IPS-11a (cell line): Measurements from ENCODE around the gene PEX5L.

Experiments
- H3K4me3 ChIP-seq: one replicate; pipeline ENCODE4 v1.5.1; 2013; ENCODE audit warnings: low read depth, low read length, control low read depth

PEX5L gene

GRCh38 chr3:179852142-179852905 lies 184.4 kb downstream of the PEX5L start:
- H3K4me3 ChIP-seq, result no peak overlapping the region

GRCh38 chr3:179848711-179849110 lies 188.0 kb downstream of the PEX5L start:
- no peak overlapping the region for H3K4me3 ChIP-seq

GRCh38 chr3:179842061-179842460 lies 194.7 kb downstream of the PEX5L start:
- no peak overlapping the region for H3K4me3 ChIP-seq

- no peak overlapping the region for H3K4me3 ChIP-seq
Measured at GRCh38 chr3:179840985-179841384, 195.8 kb downstream of the PEX5L start.

GRCh38 chr3:179837374-179837773 lies 199.4 kb downstream of the PEX5L start:
- H3K4me3 ChIP-seq, result no peak overlapping the region

- H3K4me3 ChIP-seq, result no peak overlapping the region
Measured at GRCh38 chr3:179833294-179833693, 203.4 kb downstream of the PEX5L start.

GRCh38 chr3:179832333-179832854 lies 204.3 kb downstream of the PEX5L start:
- H3K4me3 ChIP-seq, result no peak overlapping the region

GRCh38 chr3:179829401-179829800 lies 207.3 kb downstream of the PEX5L start:
- H3K4me3 ChIP-seq, result no peak overlapping the region

GRCh38 chr3:179828738-179829137 lies 208.0 kb downstream of the PEX5L start:
- H3K4me3 ChIP-seq, result no peak overlapping the region

GRCh38 chr3:179826247-179826637 lies 210.5 kb downstream of the PEX5L start:
- no peak overlapping the region for H3K4me3 ChIP-seq

- no peak overlapping the region for H3K4me3 ChIP-seq
Measured at GRCh38 chr3:179825527-179826246, 211.1 kb downstream of the PEX5L start.

- no peak overlapping the region for H3K4me3 ChIP-seq
Measured at GRCh38 chr3:179822296-179822695, 214.4 kb downstream of the PEX5L start.

GRCh38 chr3:179819379-179819778 lies 217.4 kb downstream of the PEX5L start:
- H3K4me3 ChIP-seq, result no peak overlapping the region

GRCh38 chr3:179812096-179812382 lies 224.7 kb downstream of the PEX5L start:
- H3K4me3 ChIP-seq, result no peak overlapping the region

- no peak overlapping the region for H3K4me3 ChIP-seq
Measured at GRCh38 chr3:179811321-179812095, 225.2 kb downstream of the PEX5L start.

GRCh38 chr3:179809639-179810038 lies 227.1 kb downstream of the PEX5L start:
- no peak overlapping the region for H3K4me3 ChIP-seq

GRCh38 chr3:179807588-179807987 lies 229.1 kb downstream of the PEX5L start:
- no peak overlapping the region for H3K4me3 ChIP-seq

- no peak overlapping the region for H3K4me3 ChIP-seq
Measured at GRCh38 chr3:179806177-179806576, 230.6 kb downstream of the PEX5L start.

- no peak overlapping the region for H3K4me3 ChIP-seq
Measured at GRCh38 chr3:179801856-179802255, 234.9 kb downstream of the PEX5L start.

GRCh38 chr3:179801263-179801662 lies 235.5 kb downstream of the PEX5L start:
- no peak overlapping the region for H3K4me3 ChIP-seq

- no peak overlapping the region for H3K4me3 ChIP-seq
Measured at GRCh38 chr3:179797192-179797591, 239.5 kb downstream of the PEX5L start.

- no peak overlapping the region for H3K4me3 ChIP-seq
Measured at GRCh38 chr3:179796421-179796820, 240.3 kb downstream of the PEX5L start.
